Measurements from ENCODE around the gene LRRC8C. TPM values are rescaled to one million over a fixed set of nuclear protein-coding genes. Genes with fewer than 3 reads are reported as not detected.

LRRC8C gene
- total and polyA plus RNA-seq, 7 experiments from 2014 or later, result 14.3 to 50.5 (median 27.3) TPM

DNA sequence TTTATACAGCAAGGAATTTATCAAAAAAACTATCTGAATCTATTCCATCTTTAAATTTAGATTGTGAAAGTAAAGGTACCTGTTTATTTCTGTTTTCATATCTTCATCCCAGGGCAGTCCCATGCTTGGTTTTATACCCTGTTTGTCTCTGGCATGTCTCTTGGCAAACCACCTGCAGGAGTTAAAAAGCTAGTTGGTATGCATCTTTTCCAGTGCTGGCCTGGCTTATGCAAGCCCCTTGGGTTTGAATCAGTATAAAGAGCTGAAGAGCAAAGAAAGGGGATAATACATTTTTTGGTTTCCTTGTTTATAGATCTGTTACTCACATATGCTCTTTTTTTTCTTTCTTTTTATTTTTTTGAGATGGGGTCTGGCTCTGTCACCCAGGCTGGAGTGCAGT, 37.8 kb downstream of the LRRC8C start:
- Histone ChIP-seq H3K36me3 (ENCODE audit: control insufficient read depth in 2 of 3, insufficient read depth in 3 of 3, low read length in 3 of 3) (no peaks in the 10 kb centered on the region), H3K9me3 (ENCODE audit: control insufficient read depth in 2 of 3, low read length in 3 of 3) (no peaks in the 10 kb centered on the region), H3K27ac (ENCODE audit: low read depth, low read length) (no peak overlapping the region), H3K4me1 (ENCODE audit: control insufficient read depth in 2 of 2, insufficient read depth in 2 of 2, low read length in 2 of 2) (peaks cover 52 to 56% of the 10 kb centered on the region in 2 donors), H3K4me3 (ENCODE audit: low read length) (no peak overlapping the region), H3K27me3 (ENCODE audit: control insufficient read depth in 2 of 2, insufficient read depth in 2 of 2, low read length in 2 of 2) (no peaks in the 10 kb centered on the region)
- no peaks in the 10 kb centered on the region for H3K9me3 Mint-ChIP-seq
- ChIA-PET CTCF (interaction anchor here (1.3 kb wide), 1 partner anchor 10 kb away, joined by 5 read pairs; no protein-coding TSS in a partner anchor), POLR2A (interaction anchor here (0.6 to 2.3 kb wide), 9 partner anchors 9 to 145 kb away, joined by 3 to 11 read pairs (median 3); no protein-coding TSS in a partner anchor)
- H3K27ac Mint-ChIP-seq, result peak overlapping the region in 6 of 9 donors; percentile 8 to 87 (median 56)
- intact Hi-C loops (cut with micrococcal nuclease), result no loop called here
- ATAC-seq, result no peak
- DNase-seq, result no peak
- H3K4me3 Mint-ChIP-seq, result peak overlapping the region in 5 of 10 donors; percentile 11 to 50 (median 37)
- H3K27me3 Mint-ChIP-seq, result no peaks in the 10 kb centered on the region
- peaks cover 0 to 34% (median 16%) of the 10 kb centered on the region in 5 donors for H3K36me3 Mint-ChIP-seq
- peaks cover 69 to 100% (median 99%) of the 10 kb centered on the region in 7 donors for H3K4me1 Mint-ChIP-seq

DNA sequence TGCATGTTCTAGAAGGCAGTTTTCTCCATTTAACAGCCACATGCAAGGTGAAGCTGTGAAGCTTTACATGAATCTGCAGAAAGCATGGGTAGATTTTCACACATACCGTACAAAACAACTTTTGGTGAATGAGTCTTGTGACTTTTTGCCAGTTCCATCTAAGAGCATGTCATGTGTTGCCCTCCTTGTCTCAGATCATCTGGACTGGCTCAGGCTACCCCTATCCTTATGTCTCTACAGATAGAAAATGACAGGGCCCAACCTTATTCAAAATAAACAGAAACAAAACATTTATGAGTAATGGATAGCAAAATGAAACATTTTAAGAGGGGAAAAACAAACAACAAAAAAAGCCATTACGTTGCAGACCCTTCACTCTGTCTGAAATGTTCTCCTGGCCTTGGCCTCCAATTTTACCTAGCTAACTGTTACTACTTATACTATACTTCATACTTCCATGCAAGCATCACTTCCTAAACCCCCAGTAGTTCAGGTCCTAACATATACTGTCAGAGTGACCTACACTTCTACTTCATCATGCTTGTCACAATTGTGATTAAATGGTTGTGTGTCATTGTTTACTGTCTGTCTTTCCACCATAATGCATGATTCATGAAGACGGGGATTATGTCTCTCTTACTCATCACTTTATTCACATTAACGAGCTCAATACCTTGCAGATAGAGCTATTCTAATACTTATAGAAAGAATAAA, 39.0 kb downstream of the LRRC8C start:
- H3K27ac ChIP-seq (ENCODE audit: low read depth, low read length), result no peak overlapping the region
- H3K9me3 ChIP-seq (ENCODE audit: control insufficient read depth in 2 of 3, low read length in 3 of 3), result no peaks in the 10 kb centered on the region
- Mint-ChIP-seq H3K4me1 (peaks cover 65 to 100% (median 98%) of the 10 kb centered on the region in 7 donors), H3K27ac (peak overlapping the region in 8 of 9 donors; percentile 8 to 87 (median 43)), H3K27me3 (no peaks in the 10 kb centered on the region), H3K36me3 (peaks cover 0 to 36% (median 16%) of the 10 kb centered on the region in 5 donors), H3K4me3 (peak overlapping the region in 3 of 10 donors; percentile 3 to 50 (median 46)), H3K9me3 (no peaks in the 10 kb centered on the region)
- H3K36me3 ChIP-seq (ENCODE audit: control insufficient read depth in 2 of 3, insufficient read depth in 3 of 3, low read length in 3 of 3), result no peaks in the 10 kb centered on the region
- ATAC-seq (no peak), DNase-seq (no peak)
- H3K4me1 ChIP-seq (ENCODE audit: control insufficient read depth in 2 of 2, insufficient read depth in 2 of 2, low read length in 2 of 2), result peaks cover 46 to 50% of the 10 kb centered on the region in 2 donors
- ChIA-PET POLR2A (interaction anchor here (0.7 to 1.6 kb wide), 5 partner anchors 10 to 60 kb away, joined by 3 to 4 read pairs (median 3); no protein-coding TSS in a partner anchor), CTCF (no interaction called here)
- H3K27me3 ChIP-seq (ENCODE audit: control insufficient read depth in 2 of 2, insufficient read depth in 2 of 2, low read length in 2 of 2), result no peaks in the 10 kb centered on the region
- intact Hi-C loops (cut with micrococcal nuclease), result loop anchor here in 1 of 2 donors (2.0 kb wide), 1 partner anchor 13 kb away; no protein-coding TSS in a partner anchor
- H3K4me3 ChIP-seq (ENCODE audit: low read length), result no peak overlapping the region

DNA sequence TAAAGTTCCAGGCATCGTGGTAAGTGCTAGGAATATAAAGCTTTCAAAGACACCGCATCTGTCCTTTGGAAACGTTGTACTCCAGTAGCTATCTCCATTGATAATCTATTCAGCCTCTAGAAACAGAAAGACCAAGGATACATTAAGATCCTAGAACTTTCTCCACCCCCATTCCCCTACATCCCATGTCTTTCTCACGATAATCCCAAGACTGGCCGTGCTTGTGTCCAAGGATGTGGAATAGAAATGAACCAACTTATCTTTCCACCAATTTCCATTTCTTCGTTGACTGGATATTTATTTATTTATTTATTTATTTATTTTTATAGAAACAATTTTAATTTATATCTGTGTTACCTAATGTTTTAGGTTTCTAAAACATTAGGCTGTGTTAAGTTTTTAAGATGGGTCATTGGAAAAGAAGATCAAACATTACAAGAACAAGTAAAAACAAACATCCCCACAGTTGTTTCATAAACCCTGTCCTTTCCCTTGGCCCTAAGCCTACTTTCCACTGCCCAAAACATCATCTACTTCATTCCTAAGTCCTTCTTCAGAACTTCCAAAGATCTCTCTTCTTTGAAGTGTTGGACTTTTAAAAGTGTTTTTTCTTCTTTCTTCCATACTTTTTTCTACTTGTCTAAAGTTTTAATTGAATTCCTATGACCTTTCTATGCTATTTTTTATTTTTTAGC, 39.7 kb downstream of the LRRC8C start:
- Mint-ChIP-seq H3K27ac (peak overlapping the region in 8 of 9 donors; percentile 8 to 94 (median 39)), H3K9me3 (no peaks in the 10 kb centered on the region), H3K4me3 (peak overlapping the region in 6 of 10 donors; percentile 1 to 50 (median 34)), H3K27me3 (no peaks in the 10 kb centered on the region), H3K4me1 (peaks cover 59 to 100% (median 94%) of the 10 kb centered on the region in 7 donors), H3K36me3 (peaks cover 0 to 37% (median 16%) of the 10 kb centered on the region in 5 donors)
- Histone ChIP-seq H3K27ac (ENCODE audit: low read depth, low read length) (no peak overlapping the region), H3K4me1 (ENCODE audit: control insufficient read depth in 2 of 2, insufficient read depth in 2 of 2, low read length in 2 of 2) (peaks cover 41 to 43% of the 10 kb centered on the region in 2 donors), H3K9me3 (ENCODE audit: control insufficient read depth in 2 of 3, low read length in 3 of 3) (no peaks in the 10 kb centered on the region), H3K36me3 (ENCODE audit: control insufficient read depth in 2 of 3, insufficient read depth in 3 of 3, low read length in 3 of 3) (no peaks in the 10 kb centered on the region), H3K4me3 (ENCODE audit: low read length) (no peak overlapping the region), H3K27me3 (ENCODE audit: control insufficient read depth in 2 of 2, insufficient read depth in 2 of 2, low read length in 2 of 2) (no peaks in the 10 kb centered on the region)
- CTCF ChIA-PET, result no interaction called here
- DNase-seq (no peak), ATAC-seq (no peak)
- POLR2A ChIA-PET, result interaction anchor here (0.7 to 1.6 kb wide), 2 partner anchors 11 to 28 kb away, joined by 3 to 4 read pairs; no protein-coding TSS in a partner anchor
- intact Hi-C loops (cut with micrococcal nuclease), result loop anchor here in 1 of 2 donors (2.0 kb wide), 1 partner anchor 14 kb away; no protein-coding TSS in a partner anchor

DNA sequence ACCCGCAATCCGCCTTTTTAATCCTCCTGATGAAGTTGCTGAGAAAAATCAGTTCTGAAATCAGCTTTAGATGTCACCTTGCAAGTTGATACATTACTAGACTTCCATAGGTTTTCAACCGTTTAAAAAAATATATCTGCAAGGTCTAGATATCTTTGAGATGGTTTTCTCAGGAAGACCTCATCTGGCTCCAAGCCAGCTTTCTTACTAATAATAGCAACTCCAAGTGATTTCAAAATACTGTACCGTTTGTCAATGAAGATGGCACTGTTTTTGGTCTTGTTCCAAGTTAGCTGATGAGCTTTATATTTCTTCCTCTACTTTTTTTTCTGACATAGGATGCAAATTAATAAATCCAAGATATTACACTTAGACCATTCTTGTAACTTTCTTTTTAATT, 40.3 kb downstream of the LRRC8C start:
- no peaks in the 10 kb centered on the region for H3K27me3 ChIP-seq (ENCODE audit: control insufficient read depth in 2 of 2, insufficient read depth in 2 of 2, low read length in 2 of 2)
- H3K36me3 Mint-ChIP-seq, result peaks cover 0 to 42% (median 16%) of the 10 kb centered on the region in 5 donors
- DNase-seq (no peak), ATAC-seq (no peak)
- H3K4me3 ChIP-seq (ENCODE audit: low read length), result no peak overlapping the region
- CTCF ChIA-PET, result no interaction called here
- H3K9me3 Mint-ChIP-seq, result no peaks in the 10 kb centered on the region
- intact Hi-C loops (cut with micrococcal nuclease), result loop anchor here in 1 of 2 donors (2.0 kb wide), 1 partner anchor 14 kb away; no protein-coding TSS in a partner anchor
- H3K9me3 ChIP-seq (ENCODE audit: control insufficient read depth in 2 of 3, low read length in 3 of 3), result no peaks in the 10 kb centered on the region
- peak overlapping the region in 6 of 10 donors; percentile 1 to 50 (median 28) for H3K4me3 Mint-ChIP-seq
- no peaks in the 10 kb centered on the region for H3K36me3 ChIP-seq (ENCODE audit: control insufficient read depth in 2 of 3, insufficient read depth in 3 of 3, low read length in 3 of 3)
- H3K27ac Mint-ChIP-seq, result peak overlapping the region in 8 of 9 donors; percentile 8 to 94 (median 54)
- POLR2A ChIA-PET, result interaction anchor here (1.6 kb wide), 1 partner anchor 10 kb away, joined by 4 read pairs; no protein-coding TSS in a partner anchor
- no peak overlapping the region for H3K27ac ChIP-seq (ENCODE audit: low read depth, low read length)
- peaks cover 37% of the 10 kb centered on the region in 2 donors for H3K4me1 ChIP-seq (ENCODE audit: control insufficient read depth in 2 of 2, insufficient read depth in 2 of 2, low read length in 2 of 2)
- H3K27me3 Mint-ChIP-seq, result no peaks in the 10 kb centered on the region
- peaks cover 54 to 98% (median 93%) of the 10 kb centered on the region in 7 donors for H3K4me1 Mint-ChIP-seq

DNA sequence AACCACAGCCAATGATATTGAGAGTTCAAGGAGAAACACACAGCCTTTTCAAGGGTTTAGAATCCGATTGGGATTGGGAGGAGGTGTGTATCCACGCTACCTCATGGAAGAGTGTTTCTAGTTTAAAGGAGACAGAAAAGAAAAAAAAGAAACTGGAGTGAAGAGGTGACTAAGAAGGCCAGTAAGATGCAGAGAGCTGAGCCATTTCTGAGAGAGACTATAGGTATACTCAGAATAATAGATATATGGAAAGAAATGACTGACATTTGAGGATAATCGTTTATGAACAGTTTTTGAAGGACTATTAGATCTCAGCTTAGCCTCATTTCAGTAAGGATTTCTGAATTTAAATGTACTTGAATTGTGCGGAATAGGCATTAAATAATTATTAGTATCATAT, 42.8 kb downstream of the LRRC8C start:
- H3K27me3 ChIP-seq (ENCODE audit: control insufficient read depth in 2 of 2, insufficient read depth in 2 of 2, low read length in 2 of 2), result no peaks in the 10 kb centered on the region
- DNase-seq, result no peak
- ChIA-PET POLR2A (interaction anchor here (0.5 to 2.5 kb wide), 8 partner anchors 8 to 623 kb away, joined by 3 to 6 read pairs (median 3); no protein-coding TSS in a partner anchor), CTCF (no interaction called here)
- H3K4me3 ChIP-seq (ENCODE audit: low read length), result no peak overlapping the region
- ATAC-seq, result no peak
- peaks cover 15 to 23% of the 10 kb centered on the region in 2 donors for H3K4me1 ChIP-seq (ENCODE audit: control insufficient read depth in 2 of 2, insufficient read depth in 2 of 2, low read length in 2 of 2)
- Mint-ChIP-seq H3K27me3 (no peaks in the 10 kb centered on the region), H3K36me3 (peaks cover 6 to 50% (median 27%) of the 10 kb centered on the region in 5 donors), H3K4me3 (peak overlapping the region in 5 of 10 donors; percentile 12 to 59 (median 44)), H3K9me3 (peaks cover 0 to 10% (median 0%) of the 10 kb centered on the region in 11 donors), H3K4me1 (peaks cover 47 to 88% (median 82%) of the 10 kb centered on the region in 7 donors), H3K27ac (peak overlapping the region; percentile 6 to 94 (median 39))
- no peak overlapping the region for H3K27ac ChIP-seq (ENCODE audit: low read depth, low read length)
- intact Hi-C loops (cut with micrococcal nuclease), result loop anchor here (1.0 to 2.0 kb wide), 3 partner anchors 8 to 17 kb away; no protein-coding TSS in a partner anchor
- H3K36me3 ChIP-seq (ENCODE audit: control insufficient read depth in 2 of 3, insufficient read depth in 3 of 3, low read length in 3 of 3), result peaks cover 0 to 5% (median 0%) of the 10 kb centered on the region in 3 experiments
- no peaks in the 10 kb centered on the region for H3K9me3 ChIP-seq (ENCODE audit: control insufficient read depth in 2 of 3, low read length in 3 of 3)

All from naive thymus-derived CD4-positive, alpha-beta T cell (primary cell).